LNCaP clone FGC (cell line): Measurements from ENCODE around the gene GALNT9.

Experiments used
- DNase-seq: peaks from one replicate; pipeline ENCODE4 v3.0.0-alpha.2; 2011; ENCODE audit warnings: low read depth
- H3K4me3 ChIP-seq: 2 replicates; pipeline ENCODE4 v1.5.1; 2011; ENCODE audit warnings: mild to moderate bottlenecking, low read depth, low read length, control low read depth
- CTCF ChIP-seq: IDR thresholded peaks from 2 replicates; pipeline ENCODE4 v1.5.1; 2012; ENCODE audit warnings: mild to moderate bottlenecking; ENCODE audit not compliant: control insufficient read depth, insufficient read depth; ENCODE audit errors: extremely low read depth

GALNT9 gene

GRCh38 chr12:132259872-132260695 lies 69.3 kb downstream of the GALNT9 start:
- H3K4me3 ChIP-seq: no peak overlapping the region
- no peak for TF ChIP-seq CTCF
- DNase-seq: no peak

GRCh38 chr12:132259364-132259871 lies 70.0 kb downstream of the GALNT9 start:
- no peak overlapping the region for H3K4me3 ChIP-seq
- DNase-seq: no peak
- TF ChIP-seq CTCF: no peak

- no peak overlapping the region for H3K4me3 ChIP-seq
- no peak for DNase-seq
- TF ChIP-seq CTCF: no peak
Measured at GRCh38 chr12:132258543-132258942, 70.8 kb downstream of the GALNT9 start.

GRCh38 chr12:132257955-132258490 lies 71.4 kb downstream of the GALNT9 start:
- DNase-seq: no peak
- TF ChIP-seq CTCF: no peak
- H3K4me3 ChIP-seq: no peak overlapping the region

GRCh38 chr12:132257206-132257954 lies 72.0 kb downstream of the GALNT9 start:
- TF ChIP-seq CTCF: no peak
- H3K4me3 ChIP-seq: no peak overlapping the region
- DNase-seq: no peak

- H3K4me3 ChIP-seq: no peak overlapping the region
- no peak for DNase-seq
- no peak for TF ChIP-seq CTCF
Measured at GRCh38 chr12:132256646-132257045, 72.7 kb downstream of the GALNT9 start.
